Measurements from ENCODE around the gene DUSP10.

Gene DUSP10

GRCh38 chr1:221774054-221774842, 32.4 kb upstream of the DUSP10 start (continued):
- no peak for TF ChIP-seq CSRNP3 (CRISPR knock-in tag; IDR thresholded peaks at IDR 0.05)
- TF ChIP-seq TOX (CRISPR knock-in tag; IDR thresholded peaks at IDR 0.05; ENCODE audit: borderline replicate concordance), result no peak

GRCh38 chr1:221773383-221773782, 31.5 kb upstream of the DUSP10 start:
- no peak for ATAC-seq
- TF ChIP-seq CSDC2 (CRISPR knock-in tag; IDR thresholded peaks at IDR 0.05) (no peak), ZFP30 (CRISPR knock-in tag; IDR thresholded peaks at IDR 0.05) (no peak), ESRRG (CRISPR knock-in tag; IDR thresholded peaks at IDR 0.05) (no peak), TCF4 (CRISPR knock-in tag; IDR thresholded peaks at IDR 0.05; ENCODE audit: borderline replicate concordance) (peak; percentile 78; the same call in 1 of the 2 replicates), ZNF8 (CRISPR knock-in tag; IDR thresholded peaks at IDR 0.05) (no peak), POU6F1 (CRISPR knock-in tag; IDR thresholded peaks at IDR 0.05; ENCODE audit: borderline replicate concordance, low read depth) (no peak), SNAI2 (CRISPR knock-in tag; IDR thresholded peaks at IDR 0.05) (no peak), TSHZ2 (CRISPR knock-in tag; IDR thresholded peaks at IDR 0.05) (0 out of 2 replicates have a peak, but pooled peaks have one; percentile 20), OSR1 (CRISPR knock-in tag; IDR thresholded peaks at IDR 0.05) (no peak), ZFP3 (CRISPR knock-in tag; IDR thresholded peaks at IDR 0.05) (no peak)

- TF ChIP-seq ZFP3 (CRISPR knock-in tag; IDR thresholded peaks at IDR 0.05) (no peak), CSRNP3 (CRISPR knock-in tag; IDR thresholded peaks at IDR 0.05) (no peak), TCF4 (CRISPR knock-in tag; IDR thresholded peaks at IDR 0.05; ENCODE audit: borderline replicate concordance) (no peak), ARNTL (CRISPR knock-in tag; IDR thresholded peaks at IDR 0.05; ENCODE audit: borderline replicate concordance, low read depth) (no peak), POU6F1 (CRISPR knock-in tag; IDR thresholded peaks at IDR 0.05; ENCODE audit: borderline replicate concordance, low read depth) (no peak), ZFP30 (CRISPR knock-in tag; IDR thresholded peaks at IDR 0.05) (no peak), TOX (CRISPR knock-in tag; IDR thresholded peaks at IDR 0.05; ENCODE audit: borderline replicate concordance) (no peak), ZNF8 (CRISPR knock-in tag; IDR thresholded peaks at IDR 0.05) (no peak), GLIS3 (CRISPR knock-in tag; IDR thresholded peaks at IDR 0.05) (no peak), TSHZ2 (CRISPR knock-in tag; IDR thresholded peaks at IDR 0.05) (no peak), PPARA (CRISPR knock-in tag; IDR thresholded peaks at IDR 0.05; ENCODE audit: borderline replicate concordance) (no peak), PATZ1 (CRISPR knock-in tag; IDR thresholded peaks at IDR 0.05; ENCODE audit: borderline replicate concordance) (no peak), ZNF565 (CRISPR knock-in tag; conservative IDR thresholded peaks at IDR 0.05; ENCODE audit: low read depth) (no peak), OSR1 (CRISPR knock-in tag; IDR thresholded peaks at IDR 0.05) (no peak), ESRRG (CRISPR knock-in tag; IDR thresholded peaks at IDR 0.05) (no peak), CSDC2 (CRISPR knock-in tag; IDR thresholded peaks at IDR 0.05) (no peak)
These were observed 30.2 kb upstream of the DUSP10 start for GRCh38 chr1:221772117-221772516.

More at GRCh38 chr1:221772117-221772516, 30.2 kb upstream of the DUSP10 start:
- no peak for ATAC-seq

All from SK-N-SH treated with all-trans-retinoic acid at 6 μM for 48 hours (cell line).